Spleen (tissue), 11 donors: ENCODE results near the gene MYO1D. TPM values are rescaled to one million over a fixed set of nuclear protein-coding genes. Genes with fewer than 3 reads are reported as not detected.

Source experiments
- DNase-seq: peaks from one replicate; pipeline ENCODE4 v3.0.0-alpha.2; 2020
- H3K27ac ChIP-seq, 8 donors: fragments of 200-600 bp; sonication (generic) in 7 of 8; 1 replicate in 4 of 8; 2 replicates in 4 of 8; pipeline versions ENCODE4 v1.5.0 to v1.8.0; 2016 to 2021; ENCODE audit warnings: inconsistent platforms in 4 of 8, mild to moderate bottlenecking in 4 of 8, moderate library complexity in 1 of 8
- H3K27me3 ChIP-seq, 7 donors: fragments of 200-600 bp; sonication (generic) in 6 of 7; replicated peaks in 1 of 7; 1 replicate in 4 of 7; 2 replicates in 3 of 7; pipeline versions ENCODE4 v1.5.0 to v1.8.0; 2016 to 2021; ENCODE audit warnings: inconsistent platforms in 3 of 7, mild to moderate bottlenecking in 1 of 7
- H3K36me3 ChIP-seq, 6 donors: fragments of 200-600 bp; sonication (generic) in 5 of 6; 1 replicate in 4 of 6; 2 replicates in 2 of 6; pipeline versions ENCODE4 v1.5.0 to v1.8.0; 2016 to 2021; ENCODE audit warnings: inconsistent platforms in 2 of 6
- H3K4me1 ChIP-seq, 6 donors: fragments of 200-600 bp; sonication (generic) in 5 of 6; 1 replicate in 3 of 6; 2 replicates in 3 of 6; pipeline versions ENCODE4 v1.5.0 to v1.8.0; 2016 to 2021; ENCODE audit warnings: inconsistent platforms in 3 of 6
- H3K4me3 ChIP-seq, 8 donors: fragments of 200-600 bp; sonication (generic) in 7 of 8; 1 replicate in 4 of 8; 2 replicates in 4 of 8; pipeline versions ENCODE4 v1.5.0 to v1.8.0; 2016 to 2021; ENCODE audit warnings: inconsistent platforms in 4 of 8, mild to moderate bottlenecking in 4 of 8, moderate library complexity in 2 of 8
- H3K9me3 ChIP-seq, 8 donors: fragments of 200-600 bp; sonication (generic) in 7 of 8; 1 replicate in 4 of 8; 2 replicates in 4 of 8; pipeline versions ENCODE4 v1.5.0 to v1.8.0; 2016 to 2021; ENCODE audit warnings: inconsistent platforms in 4 of 8
- POLR2A ChIP-seq, 3 donors: fragments of 450-650 bp; IDR thresholded peaks; one replicate each; pipeline ENCODE4 v1.5.1; 2017; ENCODE audit warnings: antibody characterized with exemption in 3 of 3, mild to moderate bottlenecking in 1 of 3
- POLR2AphosphoS5 ChIP-seq, 3 donors: sonication (generic); formaldehyde crosslinking; IDR thresholded peaks; one replicate each; pipeline ENCODE4 v1.5.1; 2017; ENCODE audit warnings: antibody characterized with exemption in 3 of 3
- WGBS, 5 donors: extraction: QIAGEN DNeasy Blood & Tissue Kit in 3 of 5; methylation state at CpG; one replicate each; pipeline versions ENCODE4 v1.1.5 to v1.1.7; 2013 to 2018; 5-methylcytosine and 5-hydroxymethylcytosine counted together
- intact Hi-C: fragments of 100-400 bp; cut with DNase I; formaldehyde crosslinking; loops from one replicate; pipeline ENCODE4 v1.15.0; 2023; ENCODE audit warnings: low total_unique reads
- polyA plus RNA-seq, 3 donors: library from polyadenylated mRNA; stranded (reverse); fragments of 200-250 nt; gene quantifications; one replicate each; pipeline ENCODE4 v1.2.1, GENCODE V29; 2013
- total RNA-seq, 7 donors: library from RNA; depleted of rRNA in 3 of 7; stranded (reverse); fragments of >200 nt in 3 of 7; fragmentation: NEBNext Ultra II Directional in 4 of 7; extraction: Animal tissue kit (Norgen Biotek cat#: 25700) in 4 of 7; gene quantifications; one replicate each; pipeline versions ENCODE4 v1.1.0 to v1.2.1, GENCODE V29; 2016 to 2021
- TF ChIP-seq, protein P1 (sequence below), 11 experiments: fragments of 200-600 bp in 7 of 11; fragments of 450-650 bp in 4 of 11; sonication (generic) in 4 of 11; IDR thresholded peaks in 8 of 11; conservative IDR thresholded peaks in 3 of 11; 1 replicate in 7 of 11; 2 replicates in 4 of 11; pipeline versions ENCODE4 v1.4.0 to v1.8.0; 2016 to 2021; ENCODE audit warnings: antibody characterized with exemption in 11 of 11, inconsistent platforms in 4 of 11, mild to moderate bottlenecking in 1 of 11
- donor health status: healthy with polysubstance abuse.
- donor health status: DM: no; HTN: no; CAD: no; lungs with moderate emphysema.
- donor health status: DM: no; HTN: no; CAD: no.
- donor health status: Bipolar disorder and iron deficiency.
- donor health status: healthy.
- donor health status: DM: no; HTN: no; CAD: no.
- donor health status: DM: yes; HTN: yes; CAD: no.

Gene MYO1D
- total and polyA plus RNA-seq, 10 donors, result 2.3 to 36.4 (median 23.4) TPM

DNA sequence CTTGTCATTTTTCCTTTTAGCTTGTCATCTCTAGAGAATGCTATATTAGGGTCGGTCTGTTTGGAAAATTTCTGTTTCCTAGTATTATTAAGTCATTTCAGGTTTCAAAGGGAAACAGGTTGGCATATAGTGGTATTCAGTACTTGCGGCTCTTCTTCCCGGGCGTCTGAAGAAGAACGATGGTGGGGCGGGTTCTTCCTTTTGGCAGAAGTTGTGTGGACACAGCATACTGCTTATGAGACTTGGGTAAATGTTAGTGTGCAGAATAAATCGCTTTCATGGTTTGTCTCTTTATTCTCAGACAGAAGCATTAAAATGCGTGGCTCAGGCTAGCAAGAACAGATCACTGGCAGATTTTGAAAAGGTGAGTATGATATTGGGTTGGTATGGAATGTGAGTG lies 399.7 kb downstream of the MYO1D start:
- whole genome bisulfite sequencing, 5 donors, result 94 to 98% (median 96%) methylated on average over 8 of the region's 8 CpGs
- TF ChIP-seq, protein P1, sequence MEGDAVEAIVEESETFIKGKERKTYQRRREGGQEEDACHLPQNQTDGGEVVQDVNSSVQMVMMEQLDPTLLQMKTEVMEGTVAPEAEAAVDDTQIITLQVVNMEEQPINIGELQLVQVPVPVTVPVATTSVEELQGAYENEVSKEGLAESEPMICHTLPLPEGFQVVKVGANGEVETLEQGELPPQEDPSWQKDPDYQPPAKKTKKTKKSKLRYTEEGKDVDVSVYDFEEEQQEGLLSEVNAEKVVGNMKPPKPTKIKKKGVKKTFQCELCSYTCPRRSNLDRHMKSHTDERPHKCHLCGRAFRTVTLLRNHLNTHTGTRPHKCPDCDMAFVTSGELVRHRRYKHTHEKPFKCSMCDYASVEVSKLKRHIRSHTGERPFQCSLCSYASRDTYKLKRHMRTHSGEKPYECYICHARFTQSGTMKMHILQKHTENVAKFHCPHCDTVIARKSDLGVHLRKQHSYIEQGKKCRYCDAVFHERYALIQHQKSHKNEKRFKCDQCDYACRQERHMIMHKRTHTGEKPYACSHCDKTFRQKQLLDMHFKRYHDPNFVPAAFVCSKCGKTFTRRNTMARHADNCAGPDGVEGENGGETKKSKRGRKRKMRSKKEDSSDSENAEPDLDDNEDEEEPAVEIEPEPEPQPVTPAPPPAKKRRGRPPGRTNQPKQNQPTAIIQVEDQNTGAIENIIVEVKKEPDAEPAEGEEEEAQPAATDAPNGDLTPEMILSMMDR (IDR thresholded peaks at IDR 0.05 in 8 of 11, conservative IDR thresholded peaks at IDR 0.05 in 3 of 11), result no peak
- TF ChIP-seq POLR2AphosphoS5 (IDR thresholded peaks at IDR 0.05), result no peak
- no peak for TF ChIP-seq POLR2A (IDR thresholded peaks at IDR 0.05)
- no peak for DNase-seq
- Histone ChIP-seq H3K36me3 (peaks cover 9 to 100% (median 96%) of the 10 kb centered on the region in 6 donors), H3K27ac (no peak overlapping the region), H3K9me3 (no peaks in the 10 kb centered on the region), H3K4me3 (no peak overlapping the region), H3K27me3 (no peaks in the 10 kb centered on the region), H3K4me1 (no peaks in the 10 kb centered on the region)
- intact Hi-C loops, result no loop called here

DNA sequence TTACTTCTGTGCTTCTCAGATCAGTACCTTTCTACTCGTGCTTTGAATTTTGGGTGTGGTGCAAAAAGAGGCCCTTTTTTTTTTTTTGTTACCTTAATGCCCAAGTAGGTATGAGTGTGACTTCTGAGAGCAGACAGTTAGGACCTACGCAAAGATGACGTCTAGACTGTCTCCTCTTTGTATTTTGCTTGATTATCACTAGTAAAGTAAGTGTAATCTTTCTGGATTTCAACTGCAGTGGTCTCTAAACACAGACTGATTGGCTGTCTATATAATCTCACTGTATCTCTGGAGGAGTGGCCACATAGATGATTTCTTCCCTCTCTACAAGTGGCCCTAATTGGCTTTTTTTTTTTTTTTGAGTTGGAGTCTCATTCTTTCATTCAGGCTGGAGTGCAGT lies 401.7 kb downstream of the MYO1D start:
- WGBS, 5 donors, result 88 to 99% (median 94%) methylated on average over 3 of the region's 3 CpGs
- no peak overlapping the region for H3K27ac ChIP-seq
- H3K27me3 ChIP-seq, result no peaks in the 10 kb centered on the region
- no peaks in the 10 kb centered on the region for H3K9me3 ChIP-seq
- peaks cover 9 to 100% (median 95%) of the 10 kb centered on the region in 6 donors for H3K36me3 ChIP-seq
- intact Hi-C loops, result no loop called here
- H3K4me3 ChIP-seq, result no peak overlapping the region
- H3K4me1 ChIP-seq, result no peaks in the 10 kb centered on the region
- no peak for DNase-seq
- TF ChIP-seq POLR2A (IDR thresholded peaks at IDR 0.05) (no peak), POLR2AphosphoS5 (IDR thresholded peaks at IDR 0.05) (no peak)
- TF ChIP-seq, protein P1 (IDR thresholded peaks at IDR 0.05 in 8 of 11, conservative IDR thresholded peaks at IDR 0.05 in 3 of 11), result no peak

DNA sequence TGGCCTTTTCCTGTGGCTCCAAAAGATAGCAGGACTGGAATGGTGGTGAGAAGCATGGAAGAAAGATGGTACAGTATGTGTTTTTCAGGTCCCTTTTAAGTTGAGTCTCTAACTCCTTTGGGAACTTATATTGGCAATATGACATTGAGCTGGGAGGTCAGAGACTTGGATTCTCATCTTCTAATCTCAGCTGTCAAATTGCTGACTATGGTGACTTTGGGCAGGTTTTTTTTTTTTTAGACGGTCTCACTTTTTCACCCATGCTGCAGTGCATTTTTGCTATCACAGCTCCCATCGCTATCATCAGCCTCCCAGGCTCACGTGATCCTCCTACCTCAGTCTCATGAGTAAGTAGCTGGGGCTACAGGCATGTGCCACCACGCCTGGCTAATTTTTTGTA lies 405.3 kb downstream of the MYO1D start:
- Histone ChIP-seq H3K27me3 (no peaks in the 10 kb centered on the region), H3K4me3 (no peak overlapping the region), H3K9me3 (no peaks in the 10 kb centered on the region), H3K27ac (no peak overlapping the region), H3K36me3 (peaks cover 12 to 100% (median 93%) of the 10 kb centered on the region in 6 donors), H3K4me1 (no peaks in the 10 kb centered on the region)
- TF ChIP-seq POLR2A (IDR thresholded peaks at IDR 0.05) (no peak), POLR2AphosphoS5 (IDR thresholded peaks at IDR 0.05) (no peak)
- TF ChIP-seq, protein P1 (IDR thresholded peaks at IDR 0.05 in 8 of 11, conservative IDR thresholded peaks at IDR 0.05 in 3 of 11), result no peak
- DNase-seq, result no peak
- intact Hi-C loops, result no loop called here
- 93 to 100% (median 94%) methylated on average over 4 of the region's 4 CpGs for WGBS, 5 donors

DNA sequence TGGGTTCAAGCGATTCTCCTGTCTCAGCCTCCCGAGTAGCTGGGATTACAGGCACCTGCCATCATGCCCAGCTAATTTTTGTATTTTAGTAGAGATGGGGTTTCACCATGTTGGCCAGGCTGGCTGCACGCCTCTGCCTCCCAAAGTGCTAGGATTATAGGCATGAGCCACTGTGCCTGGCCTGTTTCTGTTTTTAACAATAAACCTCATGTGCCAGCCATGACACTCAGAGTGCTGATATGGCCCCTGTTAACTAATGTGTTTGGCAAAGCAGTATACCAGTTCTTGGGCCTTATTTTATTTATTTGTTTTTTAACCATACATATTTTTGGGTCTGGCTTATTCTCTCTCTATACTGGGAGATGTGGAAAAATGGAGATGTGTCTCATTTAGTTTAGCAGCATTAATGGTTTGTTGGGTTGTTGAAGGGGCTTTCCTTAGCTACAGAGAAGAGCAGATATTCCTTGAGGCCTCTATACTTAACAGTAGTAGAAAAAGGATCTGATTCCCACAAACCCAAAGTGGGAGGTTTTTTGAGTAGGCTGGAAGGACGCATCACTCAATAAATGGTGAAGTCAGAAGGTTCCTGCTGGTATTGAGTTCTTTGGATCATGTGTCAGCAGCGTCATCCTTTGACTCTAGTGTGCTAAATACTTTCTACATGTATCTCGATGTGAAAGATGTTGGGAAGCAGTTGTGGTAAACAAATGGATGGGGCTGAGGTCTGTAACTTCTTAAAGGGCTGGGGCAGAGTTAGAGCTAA lies 406.3 kb downstream of the MYO1D start:
- DNase-seq, result no peak
- WGBS, 5 donors, result 95 to 98% (median 96%) methylated on average over 6 of the region's 6 CpGs
- no peak overlapping the region for H3K4me3 ChIP-seq
- intact Hi-C loops, result no loop called here
- H3K9me3 ChIP-seq, result no peaks in the 10 kb centered on the region
- no peaks in the 10 kb centered on the region for H3K4me1 ChIP-seq
- H3K27me3 ChIP-seq, result no peaks in the 10 kb centered on the region
- no peak overlapping the region for H3K27ac ChIP-seq
- TF ChIP-seq, protein P1 (IDR thresholded peaks at IDR 0.05 in 8 of 11, conservative IDR thresholded peaks at IDR 0.05 in 3 of 11), result no peak
- no peak for TF ChIP-seq POLR2A (IDR thresholded peaks at IDR 0.05)
- TF ChIP-seq POLR2AphosphoS5 (IDR thresholded peaks at IDR 0.05), result no peak
- H3K36me3 ChIP-seq, result peaks cover 6 to 100% (median 93%) of the 10 kb centered on the region in 6 donors
